WI38 (cell line): ENCODE measurements around the gene FAM120B.
A peak's percentile ranks its signal among the peaks of the same experiment; 100 is the strongest.

Experiments used
- H3K4me3 ChIP-seq: 2 replicates; pipeline ENCODE4 v1.5.1; 2011; ENCODE audit warnings: low read depth, mild to moderate bottlenecking, control low read depth, low read length
- TF ChIP-seq, protein P1 (sequence below): IDR thresholded peaks from 2 replicates; pipeline ENCODE4 v1.5.1; 2012; ENCODE audit warnings: low read depth, mild to moderate bottlenecking, control low read depth, low read length

The FAM120B gene

DNA sequence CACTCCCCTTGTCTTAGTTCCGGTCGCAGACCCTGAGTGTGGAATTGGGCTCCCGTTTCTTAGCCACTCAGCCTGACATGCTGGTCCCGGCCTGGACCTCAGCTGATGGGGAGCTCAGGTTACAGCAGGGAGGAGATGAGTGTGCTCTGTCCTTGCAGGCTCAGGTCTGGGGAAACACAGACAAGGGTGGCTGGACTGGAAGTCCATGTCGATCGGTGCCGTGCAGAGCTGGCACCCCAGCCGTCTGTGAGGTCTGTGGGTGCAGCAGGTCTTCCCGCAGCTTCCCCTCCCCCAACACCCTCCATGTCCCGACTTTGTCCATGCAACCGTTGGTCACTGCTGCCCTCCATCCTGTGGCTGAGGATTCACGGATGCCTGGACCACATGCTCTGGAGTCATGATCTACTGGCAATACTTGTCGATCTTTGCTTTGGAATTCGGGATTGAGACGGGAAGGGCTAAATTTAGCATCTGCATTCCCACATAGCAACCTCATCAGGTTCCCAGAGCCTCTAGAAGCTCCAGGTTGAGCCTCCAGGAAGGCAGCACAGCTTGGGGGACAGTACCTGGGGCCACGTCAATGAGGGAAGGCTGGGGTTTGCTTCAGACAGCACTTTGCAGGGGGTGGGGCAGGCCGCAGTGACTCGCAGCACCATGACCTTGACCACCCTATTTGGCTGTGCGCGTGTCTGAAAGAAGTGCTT lies 127.7 kb downstream of the FAM120B start:
- TF ChIP-seq, protein P1, sequence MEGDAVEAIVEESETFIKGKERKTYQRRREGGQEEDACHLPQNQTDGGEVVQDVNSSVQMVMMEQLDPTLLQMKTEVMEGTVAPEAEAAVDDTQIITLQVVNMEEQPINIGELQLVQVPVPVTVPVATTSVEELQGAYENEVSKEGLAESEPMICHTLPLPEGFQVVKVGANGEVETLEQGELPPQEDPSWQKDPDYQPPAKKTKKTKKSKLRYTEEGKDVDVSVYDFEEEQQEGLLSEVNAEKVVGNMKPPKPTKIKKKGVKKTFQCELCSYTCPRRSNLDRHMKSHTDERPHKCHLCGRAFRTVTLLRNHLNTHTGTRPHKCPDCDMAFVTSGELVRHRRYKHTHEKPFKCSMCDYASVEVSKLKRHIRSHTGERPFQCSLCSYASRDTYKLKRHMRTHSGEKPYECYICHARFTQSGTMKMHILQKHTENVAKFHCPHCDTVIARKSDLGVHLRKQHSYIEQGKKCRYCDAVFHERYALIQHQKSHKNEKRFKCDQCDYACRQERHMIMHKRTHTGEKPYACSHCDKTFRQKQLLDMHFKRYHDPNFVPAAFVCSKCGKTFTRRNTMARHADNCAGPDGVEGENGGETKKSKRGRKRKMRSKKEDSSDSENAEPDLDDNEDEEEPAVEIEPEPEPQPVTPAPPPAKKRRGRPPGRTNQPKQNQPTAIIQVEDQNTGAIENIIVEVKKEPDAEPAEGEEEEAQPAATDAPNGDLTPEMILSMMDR: no peak
- H3K4me3 ChIP-seq: no peak overlapping the region

DNA sequence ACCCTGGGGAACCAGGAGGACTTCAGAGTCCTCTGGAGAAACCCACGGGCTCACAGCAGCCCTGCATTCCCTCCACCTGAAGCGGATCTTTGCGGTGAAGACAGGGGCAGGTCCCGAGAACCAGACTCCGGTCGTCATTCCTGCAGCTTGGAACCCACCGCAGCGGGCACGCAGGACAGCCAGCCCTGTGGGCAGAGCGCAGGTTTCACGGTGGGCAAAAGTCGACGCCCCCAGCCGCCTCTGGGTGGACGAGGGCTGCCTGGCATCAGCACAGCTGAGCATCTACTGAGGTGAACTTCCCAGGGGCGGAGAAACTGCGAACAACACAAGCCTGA lies 128.2 kb downstream of the FAM120B start:
- no peak overlapping the region for H3K4me3 ChIP-seq
- TF ChIP-seq, protein P1: no peak

GRCh38 chr6:170435766-170436165 lies 129.2 kb downstream of the FAM120B start:
- TF ChIP-seq, protein P1: no peak

DNA sequence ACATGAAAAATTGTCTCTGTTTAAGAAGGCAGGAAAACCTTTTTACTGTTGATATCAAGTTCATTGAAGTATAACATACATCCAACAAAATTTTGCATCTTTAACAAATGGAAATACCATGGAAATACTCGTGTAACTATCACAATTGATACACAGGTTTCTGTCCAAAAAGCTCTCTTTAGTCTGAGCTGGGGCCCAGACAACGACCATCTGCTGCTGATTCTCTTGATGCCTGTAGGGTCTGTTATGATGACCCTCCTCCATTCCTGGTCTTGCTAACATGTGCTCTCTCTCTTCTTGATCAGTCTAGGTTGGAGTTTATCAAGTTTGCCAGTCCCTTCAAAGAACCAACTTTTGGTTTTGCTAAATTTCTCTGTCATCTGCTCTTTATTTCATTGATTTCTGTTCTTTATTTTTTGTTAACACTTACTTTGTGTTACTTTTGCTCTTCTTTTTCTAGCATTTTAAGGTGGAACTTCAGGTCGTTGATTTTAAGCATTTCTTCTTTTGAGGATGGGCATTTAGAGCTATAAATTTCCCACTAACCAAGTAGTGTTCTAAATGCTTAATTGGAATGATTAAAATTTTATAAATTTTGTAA lies 129.8 kb downstream of the FAM120B start:
- H3K4me3 ChIP-seq: no peak overlapping the region
- TF ChIP-seq, protein P1: no peak

More at GRCh38 chr6:170435766-170436165, 129.2 kb downstream of the FAM120B start:
- no peak overlapping the region for H3K4me3 ChIP-seq

GRCh38 chr6:170437719-170438401 lies 131.3 kb downstream of the FAM120B start:
- H3K4me3 ChIP-seq: peak overlapping the region; percentile 8
- TF ChIP-seq, protein P1: no peak

DNA sequence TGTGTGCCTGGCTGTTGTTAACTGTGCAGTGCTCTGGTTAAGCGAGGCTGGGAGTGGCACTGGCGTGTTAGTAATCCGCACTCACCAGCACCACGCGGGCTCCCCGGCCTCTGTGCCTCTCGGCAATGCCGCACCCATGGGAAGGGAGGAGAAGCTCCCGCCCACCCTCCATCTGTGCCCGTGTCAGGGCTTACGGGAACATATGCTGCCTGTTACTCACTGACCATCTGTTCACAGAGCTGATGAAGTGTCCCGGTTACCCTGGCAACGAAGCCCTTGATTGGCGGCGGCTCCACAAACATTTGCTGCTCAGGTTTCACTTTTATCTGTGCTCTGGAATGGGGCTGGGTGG lies 131.8 kb downstream of the FAM120B start:
- TF ChIP-seq, protein P1: no peak

DNA sequence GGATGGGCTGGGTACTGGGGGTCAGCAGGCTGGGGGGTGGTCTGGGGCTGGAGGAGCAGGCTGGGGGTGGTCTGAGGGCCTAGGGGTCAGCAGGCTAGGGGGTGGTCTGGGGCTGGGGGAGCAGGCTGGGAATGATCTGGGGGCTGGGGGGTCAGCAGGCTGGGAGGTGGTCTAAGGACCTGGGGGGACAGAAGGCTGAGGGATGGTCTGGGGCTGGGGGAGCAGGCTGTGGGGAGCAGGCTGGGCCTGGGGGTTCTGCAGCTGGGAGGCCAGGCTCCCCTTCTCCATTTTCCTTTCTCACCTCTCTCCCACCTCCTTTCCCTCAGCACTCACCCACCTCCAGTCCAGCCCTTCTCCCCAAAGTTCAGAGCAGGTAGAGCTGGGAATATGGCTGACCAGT lies 132.3 kb downstream of the FAM120B start:
- TF ChIP-seq, protein P1: no peak

More for the DNA sequence above, 131.8 kb downstream of the FAM120B start:
- H3K4me3 ChIP-seq: peak overlapping the region; percentile 8

More for the DNA sequence above, 132.3 kb downstream of the FAM120B start:
- H3K4me3 ChIP-seq: no peak overlapping the region
